NB4 (cell line): ENCODE data around the gene HSF2.

Experiments used
- CTCF ChIP-seq: IDR thresholded peaks from one replicate; pipeline ENCODE4 v1.5.1; 2012; ENCODE audit warnings: low read depth, low read length
- MAX ChIP-seq: IDR thresholded peaks from 2 replicates; pipeline ENCODE4 v1.6.1; 2011; ENCODE audit warnings: low read depth, low read length
- POLR2A ChIP-seq: IDR thresholded peaks from 2 replicates; pipeline ENCODE4 v1.6.1; 2011; ENCODE audit warnings: mild to moderate bottlenecking; ENCODE audit not compliant: insufficient read length; ENCODE audit errors: extremely low read depth

GRCh38 chr6:122374307-122374706, 25.1 kb upstream of the HSF2 start:
- TF ChIP-seq POLR2A (no peak), CTCF (no peak), MAX (no peak)
